RWPE2 (cell line): ENCODE results near the gene GPR31.

Experiments used
- ATAC-seq: fragments of 200-7000 bp; cut with Tn5 transposase; 3 replicates; pipeline ENCODE4 v1.9.1; 2021; ENCODE audit warnings: low read depth
- DNase-seq: peaks from one replicate; pipeline ENCODE4 v3.0.0-alpha.2; 2020; ENCODE audit warnings: low spot score
- H3K27ac ChIP-seq: fragments of 450-650 bp; 2 replicates; pipeline ENCODE4 v1.5.1; 2017; ENCODE audit warnings: mild to moderate bottlenecking; ENCODE audit not compliant: poor library complexity, severe bottlenecking
- H3K27me3 ChIP-seq: fragments of 250-450 bp; sonication (Bioruptor Pico); 2 replicates; pipeline ENCODE4 v1.5.1; 2021; ENCODE audit warnings: mild to moderate bottlenecking, moderate library complexity; ENCODE audit not compliant: insufficient read depth, poor library complexity, severe bottlenecking
- H3K36me3 ChIP-seq: fragments of 250-450 bp; sonication (Bioruptor Pico); 2 replicates; pipeline ENCODE4 v1.5.1; 2020; ENCODE audit warnings: low read depth, mild to moderate bottlenecking, moderate library complexity
- H3K4me1 ChIP-seq: fragments of 250-450 bp; sonication (Bioruptor Pico); 2 replicates; pipeline ENCODE4 v1.5.1; 2021; ENCODE audit warnings: mild to moderate bottlenecking, moderate library complexity; ENCODE audit not compliant: insufficient read depth, poor library complexity, severe bottlenecking
- H3K4me3 ChIP-seq: fragments of 250-450 bp; sonication (Bioruptor Pico); 2 replicates; pipeline ENCODE4 v1.5.1; 2021; ENCODE audit warnings: mild to moderate bottlenecking, moderate library complexity; ENCODE audit not compliant: severe bottlenecking
- H3K9me3 ChIP-seq: fragments of 250-450 bp; sonication (Bioruptor Pico); 2 replicates; pipeline ENCODE4 v1.5.1; 2021; ENCODE audit warnings: mild to moderate bottlenecking, moderate library complexity; ENCODE audit not compliant: severe bottlenecking
- CTCF ChIP-seq: fragments of 450-650 bp; IDR thresholded peaks from one replicate; pipeline ENCODE4 v1.5.1; 2017; ENCODE audit warnings: mild to moderate bottlenecking, moderate library complexity; ENCODE audit not compliant: poor library complexity, severe bottlenecking

GPR31 gene

GRCh38 chr6:167122041-167122826 is 35.5 kb downstream of the GPR31 start:
- Histone ChIP-seq H3K36me3 (no peaks in the 10 kb centered on the region), H3K27ac (no peak overlapping the region), H3K4me3 (no peak overlapping the region), H3K9me3 (no peaks in the 10 kb centered on the region), H3K27me3 (no peaks in the 10 kb centered on the region), H3K4me1 (no peaks in the 10 kb centered on the region)
- DNase-seq (no peak), ATAC-seq (no peak)
- no peak for TF ChIP-seq CTCF

DNA sequence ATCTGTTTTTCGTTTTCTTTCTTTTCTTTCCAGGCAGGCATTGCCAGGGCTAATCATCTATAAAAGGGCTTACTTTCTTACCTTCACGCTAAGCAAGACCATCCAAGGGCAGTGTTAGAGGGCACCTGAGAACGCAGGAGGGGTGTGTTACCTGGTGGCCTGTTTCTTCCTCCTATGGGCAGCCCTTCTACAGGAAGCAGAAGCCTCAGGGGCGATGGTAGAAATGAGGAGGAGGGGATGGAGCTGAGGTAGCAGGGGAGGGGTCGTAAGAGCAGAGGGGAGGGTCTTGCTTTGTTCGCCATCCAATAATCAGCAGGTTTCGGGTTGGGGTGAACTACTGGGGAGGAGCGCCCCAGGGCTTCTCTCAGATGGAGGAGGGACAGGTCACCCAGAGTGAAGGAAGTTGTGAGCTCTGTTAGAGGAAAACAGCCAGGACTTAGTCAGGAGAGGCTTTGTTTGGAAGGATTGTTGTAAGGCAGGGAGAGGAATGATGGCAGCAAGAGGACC is 36.4 kb downstream of the GPR31 start:
- ATAC-seq (no peak), DNase-seq (no peak)
- Histone ChIP-seq H3K36me3 (no peaks in the 10 kb centered on the region), H3K9me3 (no peaks in the 10 kb centered on the region), H3K4me3 (no peak overlapping the region), H3K4me1 (no peaks in the 10 kb centered on the region), H3K27me3 (peaks cover 3% of the 10 kb centered on the region), H3K27ac (no peak overlapping the region)
- TF ChIP-seq CTCF = no peak

GRCh38 chr6:167120583-167120903 is 37.2 kb downstream of the GPR31 start:
- Histone ChIP-seq H3K4me1 (no peaks in the 10 kb centered on the region), H3K4me3 (no peak overlapping the region)
- DNase-seq = no peak

GRCh38 chr6:167119670-167120582 is 37.9 kb downstream of the GPR31 start:
- no peak overlapping the region for H3K27ac ChIP-seq

More at GRCh38 chr6:167120583-167120903, 37.2 kb downstream of the GPR31 start:
- H3K36me3 ChIP-seq = no peaks in the 10 kb centered on the region
- no peak for TF ChIP-seq CTCF
- no peak overlapping the region for H3K27ac ChIP-seq
- peaks cover 11% of the 10 kb centered on the region for H3K27me3 ChIP-seq
- H3K9me3 ChIP-seq = no peaks in the 10 kb centered on the region
- ATAC-seq = no peak

More at GRCh38 chr6:167119670-167120582, 37.9 kb downstream of the GPR31 start:
- ATAC-seq (no peak), DNase-seq (no peak)
- H3K9me3 ChIP-seq = no peaks in the 10 kb centered on the region
- no peak overlapping the region for H3K4me3 ChIP-seq
- peaks cover 17% of the 10 kb centered on the region for H3K27me3 ChIP-seq
- no peaks in the 10 kb centered on the region for H3K4me1 ChIP-seq
- TF ChIP-seq CTCF = no peak
- no peaks in the 10 kb centered on the region for H3K36me3 ChIP-seq
